Activated CD4-positive, CD25-positive, alpha-beta regulatory T cell treated with anti-CD3 and anti-CD28 coated beads, Interleukin-2, amount 50 U/mL, for 24 hours (primary cell): ENCODE measurements around the gene FOSL1.
A peak's percentile ranks its signal among the peaks of the same experiment; 100 is the strongest.

Experiments used
- ATAC-seq, 2 donors: fragments of 150-1000 bp; cut with Tn5 transposase; one replicate each; pipeline ENCODE4 v1.10.0; 2021; ENCODE audit warnings: mild to moderate bottlenecking in 1 of 2, moderate library complexity in 1 of 2

FOSL1 gene

GRCh38 chr11:65919573-65920371, 19.6 kb upstream of the FOSL1 start:
- peak; percentile 35 to 44 for ATAC-seq

- ATAC-seq, result peak; percentile 94 to 96
These were observed 19.0 kb upstream of the FOSL1 start, which contains the start of gene DRAP1 for GRCh38 chr11:65919141-65919572. TSS of gene DRAP1 (plus strand) at chr11:65919426. CDS start at chr11:65919502, 76 bp downstream.

- ATAC-seq, result peak; percentile 71 to 74
These were observed 18.3 kb upstream of the FOSL1 start, which contains the start of gene C11orf68 for GRCh38 chr11:65918211-65919140. TSS of gene C11orf68 (minus strand) at chr11:65919062. CDS start at chr11:65919031, 31 bp downstream.

- no peak for ATAC-seq
These were observed 17.4 kb upstream of the FOSL1 start for GRCh38 chr11:65917434-65918210.

DNA sequence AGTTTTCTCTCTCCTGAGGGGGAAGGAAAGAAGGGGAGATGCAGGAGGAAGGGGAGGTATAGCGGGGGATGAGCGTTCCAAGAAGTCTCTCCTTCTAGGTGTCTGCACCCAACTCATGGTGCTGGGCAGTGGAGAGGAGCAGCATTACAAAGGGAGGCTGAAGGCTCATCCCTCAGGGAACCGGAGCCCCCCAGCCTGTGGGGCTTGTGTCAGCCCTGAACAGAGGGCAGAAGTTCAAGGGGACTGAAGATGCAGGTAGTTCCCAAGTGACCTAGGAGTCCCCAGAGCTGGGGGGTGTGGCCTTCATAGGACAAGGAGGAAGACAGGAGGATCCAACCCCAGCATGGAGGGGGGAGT, 16.9 kb upstream of the FOSL1 start:
- no peak for ATAC-seq

GRCh38 chr11:65916391-65916790, 16.2 kb upstream of the FOSL1 start:
- no peak for ATAC-seq

- no peak for ATAC-seq
These were observed 15.6 kb upstream of the FOSL1 start for GRCh38 chr11:65915821-65916251.

DNA sequence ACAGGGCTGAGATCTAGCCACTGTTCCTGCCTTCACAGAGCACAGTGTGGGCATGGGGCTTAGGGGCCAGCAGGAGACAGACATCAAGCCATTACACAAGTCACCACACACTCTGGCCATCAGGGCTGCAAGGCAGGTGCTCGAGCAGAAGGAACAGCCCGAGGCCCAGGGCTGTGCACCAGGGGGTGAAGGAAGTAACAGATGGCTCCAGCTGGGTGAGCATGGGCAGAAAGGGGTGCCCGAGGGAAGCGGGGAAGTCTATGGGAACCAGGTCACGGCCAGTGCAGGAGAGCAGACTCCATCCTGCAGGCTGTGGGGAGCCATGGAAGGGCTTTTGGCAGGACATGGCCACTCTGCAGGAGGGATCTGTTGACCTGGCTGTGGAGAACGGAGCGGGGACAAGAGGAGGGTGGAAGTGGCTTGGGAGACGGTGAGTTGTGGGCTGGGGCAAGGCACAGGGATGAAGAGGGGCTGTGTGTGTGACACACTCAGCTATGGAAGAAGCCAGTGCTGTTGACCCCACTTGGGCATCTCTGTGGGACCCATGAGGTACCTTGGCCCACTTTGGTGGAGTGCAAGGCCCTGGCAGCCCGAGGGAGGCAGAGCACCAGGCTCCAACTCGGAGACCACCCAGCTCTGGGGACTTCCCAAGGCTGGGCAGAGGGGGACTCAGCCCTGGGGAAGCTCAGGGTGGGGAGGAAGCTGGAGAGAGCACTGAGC, 15.1 kb upstream of the FOSL1 start:
- ATAC-seq, result no peak

DNA sequence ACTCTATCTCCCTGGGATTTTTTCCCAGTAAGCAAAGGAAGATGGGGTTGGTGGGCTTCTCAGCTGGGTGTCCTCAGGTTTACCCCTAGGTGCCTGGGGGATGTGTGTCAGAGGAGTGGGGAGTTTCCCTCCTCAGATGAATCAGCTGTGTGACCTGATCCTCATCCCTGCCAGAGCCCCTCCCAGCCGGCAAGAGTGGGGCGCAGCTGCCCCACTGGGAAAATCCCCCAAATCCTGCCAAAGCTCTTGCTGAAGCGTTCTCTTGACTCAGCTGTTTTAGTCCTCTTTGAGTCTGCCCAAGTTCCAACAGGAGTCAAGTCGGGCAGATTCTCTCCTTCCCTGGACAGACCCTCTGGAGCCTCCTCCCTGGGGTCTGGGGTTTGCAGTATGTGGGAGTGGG, 12.7 kb upstream of the FOSL1 start:
- no peak for ATAC-seq

DNA sequence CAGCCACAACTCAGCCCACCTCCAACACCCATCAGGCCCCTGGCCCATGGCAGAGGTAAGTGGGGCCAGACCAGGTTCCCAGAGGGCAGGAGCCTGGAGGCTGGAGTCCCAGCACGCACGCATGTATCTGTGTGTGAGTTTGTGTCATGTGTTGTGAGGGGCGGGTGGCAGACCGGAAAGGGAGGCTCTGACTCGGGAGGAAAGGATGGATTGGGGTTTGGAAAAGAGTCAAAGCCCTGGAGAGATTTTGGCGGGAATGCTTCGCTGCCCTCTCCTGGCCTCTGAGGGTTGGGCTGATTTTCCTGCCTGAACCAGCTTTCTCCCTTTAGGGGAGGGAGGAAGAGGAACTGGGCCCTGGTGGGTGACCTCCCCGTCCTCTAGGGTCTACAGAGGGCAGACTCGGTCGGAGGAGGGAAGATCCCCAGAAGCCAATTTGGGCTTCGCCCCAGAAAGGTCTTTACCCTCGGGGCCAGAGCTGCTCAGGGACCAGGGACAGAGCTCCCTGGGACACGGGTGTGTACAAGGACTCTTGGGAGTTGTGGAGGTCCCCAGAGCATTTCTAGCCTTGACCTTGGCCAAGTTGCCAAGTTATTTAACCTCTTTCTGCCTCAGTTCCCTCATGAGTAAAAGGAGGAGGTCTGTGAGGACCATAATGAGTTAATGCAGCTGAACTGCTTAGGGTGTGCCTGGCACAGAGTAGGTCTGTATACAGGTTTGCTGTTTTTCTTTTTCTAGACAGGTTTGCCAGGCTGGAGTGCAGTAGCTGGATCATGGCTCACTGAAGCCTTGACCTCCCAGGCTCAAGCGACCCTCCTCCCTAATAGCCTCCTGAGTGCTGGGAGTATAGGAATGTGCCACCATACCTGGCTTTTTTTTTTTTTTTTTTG, 11.7 kb upstream of the FOSL1 start:
- no peak for ATAC-seq

GRCh38 chr11:65907878-65908277, 7.7 kb upstream of the FOSL1 start:
- no peak for ATAC-seq

DNA sequence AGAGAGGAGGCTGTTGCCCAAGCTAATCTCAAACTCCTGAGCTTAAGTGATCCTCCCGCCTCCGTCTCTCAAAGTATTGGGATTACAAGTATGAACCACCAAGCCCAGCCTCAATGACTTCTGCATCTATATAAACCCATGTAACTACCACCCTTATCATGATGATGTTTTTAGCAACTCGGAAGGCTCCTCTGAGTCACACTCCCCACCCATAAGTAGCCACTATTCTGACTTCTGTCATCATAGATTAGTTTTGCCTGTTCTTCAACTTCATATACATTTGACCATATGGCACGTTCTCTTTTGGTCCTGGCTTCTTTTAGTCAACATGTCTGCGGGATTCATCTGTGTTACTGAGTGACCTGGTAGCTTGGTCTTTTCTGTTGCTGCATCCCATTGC, 6.4 kb upstream of the FOSL1 start:
- no peak for ATAC-seq

GRCh38 chr11:65903715-65904114, 3.5 kb upstream of the FOSL1 start:
- no peak for ATAC-seq

GRCh38 chr11:65903068-65903481, 2.9 kb upstream of the FOSL1 start:
- no peak for ATAC-seq

DNA sequence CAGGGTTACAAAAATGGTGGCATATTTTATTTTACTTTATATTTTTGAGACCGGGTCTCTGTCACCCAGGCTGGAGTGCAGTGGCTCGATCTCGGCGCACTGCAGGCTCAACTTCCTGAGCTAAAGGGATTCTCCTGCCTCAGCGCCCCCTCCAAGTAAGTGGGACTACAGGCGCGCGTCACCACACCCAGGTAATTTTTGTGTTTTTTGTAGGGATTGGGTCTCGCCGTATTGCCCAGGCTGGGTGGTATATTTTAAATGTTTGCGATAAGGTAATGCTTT, 652 bp upstream of the FOSL1 start:
- no peak for ATAC-seq

DNA sequence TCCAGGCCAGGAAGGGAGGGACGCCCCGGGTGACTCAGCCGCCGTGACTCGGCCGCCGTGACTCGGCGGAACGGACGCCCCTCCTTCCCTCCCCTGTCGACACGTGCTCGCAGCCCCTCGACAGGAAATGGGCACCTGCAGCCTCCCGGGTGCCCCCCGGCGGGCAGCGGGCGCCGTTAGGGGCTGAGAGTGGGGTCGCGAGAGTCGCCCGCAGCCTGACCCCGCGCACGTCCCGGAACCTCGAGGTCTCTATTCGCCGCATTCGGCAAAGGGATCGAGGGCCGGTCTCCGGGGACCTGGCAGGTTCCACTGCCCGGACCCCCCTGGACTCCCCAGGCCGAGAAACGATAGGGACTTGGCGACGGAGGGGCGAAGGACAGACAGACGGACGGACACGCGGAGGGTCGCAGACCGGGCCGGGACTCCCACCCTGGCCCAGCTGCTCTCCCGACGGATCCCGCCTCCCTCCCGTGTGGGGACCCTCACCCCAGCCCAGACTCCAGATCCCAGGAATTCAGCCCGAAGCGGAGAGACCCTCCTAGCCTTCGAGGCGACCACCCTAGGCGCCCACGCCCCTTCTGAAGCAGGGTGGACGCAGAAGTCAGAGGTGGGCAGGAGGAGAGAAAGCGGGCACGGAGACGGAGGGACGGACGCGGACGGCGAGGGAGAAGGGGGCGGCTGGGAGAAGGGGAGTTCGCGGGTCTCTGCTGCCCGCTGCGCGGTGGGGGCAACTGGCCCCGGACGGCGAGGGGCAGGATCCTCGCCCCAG, 648 bp downstream of the FOSL1 start:
- peak; percentile 50 for ATAC-seq

DNA sequence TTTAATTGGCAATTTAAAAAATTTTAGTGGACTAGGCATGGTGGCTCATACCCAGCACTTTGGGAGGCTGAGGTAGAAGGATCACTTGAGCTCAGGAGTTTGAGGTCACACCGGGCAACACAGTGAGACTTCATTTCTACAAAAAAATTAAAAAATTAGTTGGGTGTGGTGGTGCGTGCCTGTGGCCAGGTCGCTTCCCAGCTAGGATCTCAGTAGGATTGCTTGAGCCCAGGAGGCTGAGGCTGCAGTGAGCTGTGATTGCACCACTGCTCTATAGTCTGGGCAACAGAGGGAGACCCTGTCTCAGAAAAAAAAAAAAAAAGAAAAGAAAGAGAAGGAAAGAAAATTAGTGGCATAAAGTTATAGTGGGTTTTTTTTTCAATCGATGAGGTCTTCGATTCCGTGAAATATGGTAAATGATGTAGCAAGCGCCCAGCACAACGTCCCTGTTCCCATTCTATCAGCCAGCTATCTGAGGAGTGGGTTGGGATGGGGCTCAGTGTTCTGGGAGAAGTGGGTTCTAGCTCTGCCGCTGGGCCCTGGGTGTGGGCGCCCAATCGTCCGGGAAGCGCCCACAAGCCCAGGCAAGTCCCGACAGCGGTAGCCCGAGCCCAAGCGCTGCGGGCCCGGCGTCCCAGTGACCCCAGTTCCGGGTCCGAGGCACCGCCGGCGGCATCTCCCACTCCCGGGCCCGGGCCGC, 1.4 kb downstream of the FOSL1 start:
- no peak for ATAC-seq

DNA sequence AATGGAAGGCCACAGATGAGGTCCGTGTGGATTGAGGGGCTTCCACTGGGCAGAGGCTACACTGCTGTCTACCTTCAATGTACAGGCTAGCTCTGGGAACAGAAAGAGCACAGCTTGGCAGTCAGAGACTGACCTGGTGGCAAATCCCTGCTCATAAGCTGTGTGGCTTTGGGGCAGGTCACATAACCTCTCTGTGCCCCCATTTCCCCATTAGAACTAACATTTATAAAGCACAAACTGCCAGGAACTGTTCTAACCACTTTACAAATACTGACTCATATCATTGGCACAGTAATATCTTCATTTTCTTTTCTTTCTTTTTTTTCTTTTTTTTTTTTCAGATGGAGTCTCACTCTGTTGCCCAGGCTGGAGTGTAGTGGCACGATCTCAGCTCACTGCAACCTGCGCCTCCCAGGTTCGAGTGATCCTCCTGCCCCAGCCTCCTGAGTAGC, 3.1 kb downstream of the FOSL1 start:
- no peak for ATAC-seq
